GM21528 (cell line): ENCODE measurements around the gene EPS15.

ENCODE experiments used
- ATAC-seq: cut with Tn5 transposase; IDR thresholded peaks from one replicate; pipeline ENCODE4 v1.9.1; 2021; ENCODE audit warnings: mild to moderate bottlenecking, moderate library complexity; ENCODE audit not compliant: unreplicated experiment, low FRiP score

EPS15 gene

DNA sequence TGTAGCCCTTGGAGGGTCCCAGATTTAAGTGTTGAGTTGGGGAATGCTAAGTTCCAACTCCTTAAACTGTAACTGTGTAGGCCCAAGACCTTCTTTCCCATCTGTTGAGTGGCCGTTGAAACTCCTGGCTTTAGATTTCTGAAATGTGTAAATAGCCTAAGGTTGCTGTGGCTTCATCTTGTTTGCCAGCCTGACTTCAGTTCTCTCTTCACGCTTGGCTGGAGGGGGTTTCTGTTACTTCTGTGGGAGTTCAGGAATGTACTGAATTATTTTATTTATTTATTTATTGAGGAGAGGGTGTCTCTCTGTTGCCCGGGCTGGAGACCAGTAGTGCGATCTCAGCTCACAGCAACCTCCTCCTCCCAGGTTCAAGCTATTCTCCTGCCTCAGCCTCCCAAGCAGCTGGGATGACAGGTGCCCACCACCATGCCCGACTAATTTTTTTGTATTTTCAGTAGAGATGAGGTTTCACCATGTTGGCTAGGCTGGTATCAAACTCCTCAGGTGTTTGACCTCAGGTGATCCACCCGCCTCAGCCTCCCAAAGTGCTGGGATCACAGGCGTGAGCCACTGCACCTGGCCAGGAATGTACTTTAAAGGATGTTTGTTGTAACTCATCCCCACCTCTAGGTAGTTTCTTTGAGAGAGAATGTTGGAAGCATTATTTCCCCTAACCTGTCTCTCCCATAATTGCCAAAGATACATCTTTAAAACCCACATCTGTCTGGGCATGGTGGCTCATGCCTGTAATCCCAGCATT is 194.6 kb downstream of the EPS15 start:
- no peak for ATAC-seq

DNA sequence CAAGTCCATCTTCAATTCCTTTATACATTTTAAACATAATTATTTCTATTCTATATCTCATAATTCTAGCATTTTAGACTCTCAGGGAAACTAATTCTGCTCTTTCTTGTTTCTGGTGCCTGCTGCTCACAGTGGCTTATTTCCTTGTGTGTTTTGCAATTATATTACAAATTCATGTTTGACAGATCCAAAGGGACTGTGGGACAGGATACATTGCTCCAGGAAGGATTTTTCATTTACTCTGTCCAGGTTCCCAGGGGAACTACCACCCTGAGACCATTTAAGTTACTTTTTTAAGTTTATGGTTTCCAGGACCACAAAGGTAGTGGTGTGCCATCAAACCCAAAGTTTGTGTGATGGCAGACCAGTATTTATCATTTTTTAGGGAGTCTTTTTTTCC is 195.3 kb downstream of the EPS15 start:
- no peak for ATAC-seq

DNA sequence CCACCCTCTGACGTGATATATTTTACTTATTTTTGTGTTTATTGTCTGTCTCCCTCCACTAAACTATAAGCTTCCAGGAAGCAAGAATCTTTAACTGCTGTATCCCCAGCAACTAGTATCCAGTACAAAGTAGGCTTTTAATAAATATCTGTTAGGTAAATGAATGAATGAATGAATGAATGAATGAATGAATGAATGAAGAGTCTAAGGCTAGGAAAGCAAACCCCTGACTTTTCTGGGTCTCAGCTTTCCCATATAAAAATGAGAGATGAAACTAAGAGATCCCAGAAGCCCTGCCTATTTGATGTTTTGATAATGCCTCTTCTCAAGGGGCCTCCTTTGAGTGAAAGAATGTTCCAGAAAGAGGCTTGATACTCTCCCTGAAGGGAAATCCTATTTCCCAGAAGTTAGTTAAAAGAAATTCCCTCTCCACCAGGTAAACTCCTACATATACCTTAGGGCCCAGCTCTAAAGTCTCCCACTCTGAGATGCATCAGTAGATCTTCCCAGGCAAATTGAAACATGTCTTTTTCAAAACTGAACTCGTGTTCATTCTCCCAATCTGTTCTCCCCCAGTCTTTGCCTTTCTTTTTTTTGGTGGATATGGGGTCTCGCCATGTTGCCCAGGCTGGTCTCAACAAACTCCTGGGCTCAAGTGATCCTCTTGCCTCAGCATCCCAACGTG is 196.5 kb downstream of the EPS15 start:
- ATAC-seq = no peak

DNA sequence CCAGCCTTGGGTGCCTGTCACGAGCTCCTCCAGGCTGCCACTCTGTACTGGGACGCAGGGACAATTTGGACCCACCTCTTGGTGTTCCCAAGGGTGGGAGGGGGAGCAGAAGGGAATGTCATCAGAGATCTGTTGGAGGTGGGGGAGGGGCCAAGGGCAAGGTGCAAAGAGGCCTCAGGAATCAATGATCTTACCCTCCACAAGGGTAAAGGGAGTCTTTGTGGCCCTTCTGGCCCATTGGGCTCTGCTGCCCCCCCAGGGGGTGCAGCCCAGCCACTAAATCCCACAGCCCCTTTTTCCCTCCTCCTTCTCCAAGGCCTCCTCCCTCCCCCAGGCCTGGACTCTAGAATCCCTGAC is 197.2 kb downstream of the EPS15 start:
- ATAC-seq = no peak

DNA sequence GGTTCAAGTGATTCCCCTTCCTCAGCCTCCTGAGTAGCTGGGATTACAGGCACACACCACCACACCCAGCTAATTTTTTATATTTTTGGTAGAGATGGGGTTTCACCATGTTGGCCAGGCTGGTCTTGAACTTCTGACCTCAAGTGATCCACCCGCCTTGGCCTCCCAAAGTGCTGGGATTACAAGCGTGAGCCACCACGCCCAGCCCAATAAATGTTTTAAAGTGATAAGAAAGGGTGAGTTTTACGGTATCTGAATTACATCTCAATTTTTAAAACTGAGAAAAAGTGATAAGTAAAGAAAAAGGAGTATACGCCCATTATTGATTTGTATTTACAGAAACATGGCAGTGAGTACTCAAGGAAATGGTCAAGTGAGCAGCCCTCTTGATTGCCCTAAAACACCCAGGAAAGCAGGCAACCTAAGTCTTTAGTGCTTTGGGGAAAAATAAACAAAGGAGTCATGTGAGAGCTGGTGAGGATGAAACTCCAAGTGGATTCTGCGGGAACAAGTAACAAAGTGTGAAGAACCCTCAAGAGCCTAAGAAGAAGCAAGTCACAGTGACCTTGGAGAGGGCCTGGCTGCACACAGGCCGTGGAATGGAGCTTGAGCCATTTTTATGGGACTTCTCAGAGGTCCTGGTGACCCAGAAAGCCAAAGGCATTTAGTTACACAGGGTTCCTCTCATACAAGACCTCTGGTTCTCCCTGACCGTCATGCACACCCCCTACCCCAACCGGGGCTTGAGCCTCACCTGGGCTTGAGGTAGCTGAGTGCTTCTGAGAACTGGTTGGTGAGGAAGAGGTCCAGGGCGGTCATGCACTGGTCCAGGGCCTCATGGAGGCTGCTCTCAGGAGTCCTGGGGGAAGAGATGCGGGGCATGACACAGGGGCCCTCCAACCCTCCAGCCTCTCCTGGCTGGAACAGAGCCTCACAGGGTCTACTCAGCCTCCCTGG is 197.8 kb downstream of the EPS15 start:
- ATAC-seq = no peak

DNA sequence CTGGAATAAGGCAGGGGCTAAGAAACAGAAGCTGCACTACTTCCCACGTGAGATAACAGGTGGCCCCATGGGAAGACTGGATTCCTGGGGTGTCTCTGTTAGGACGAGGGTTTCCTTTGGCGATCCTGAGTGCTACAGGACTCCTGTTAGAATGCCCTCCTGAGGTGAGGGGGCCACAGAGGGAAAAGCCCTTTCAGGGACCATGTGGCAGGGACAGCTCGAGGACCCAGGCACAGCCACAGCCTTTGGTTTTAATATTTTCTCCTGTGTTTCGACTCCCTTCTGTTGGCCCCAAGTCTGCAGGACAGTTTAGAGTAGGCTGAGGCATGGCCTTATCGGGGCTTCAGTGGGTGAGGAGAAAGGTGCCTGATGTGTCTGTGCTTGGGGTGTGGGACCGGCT is 201.3 kb downstream of the EPS15 start:
- no peak for ATAC-seq

DNA sequence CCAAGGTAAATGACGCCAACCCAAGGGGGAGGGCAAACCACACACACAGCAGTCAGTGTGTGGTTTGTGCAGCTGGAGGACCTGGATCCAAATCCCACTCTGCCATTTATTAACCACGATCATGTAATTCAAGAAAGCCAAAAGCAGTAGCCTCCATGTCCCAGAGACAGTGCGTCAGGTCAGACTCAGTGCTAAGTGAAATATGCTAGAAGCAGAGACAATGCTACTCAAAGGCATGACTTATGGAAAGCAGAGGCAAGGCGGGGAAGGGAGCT is 202.3 kb downstream of the EPS15 start:
- ATAC-seq = no peak

DNA sequence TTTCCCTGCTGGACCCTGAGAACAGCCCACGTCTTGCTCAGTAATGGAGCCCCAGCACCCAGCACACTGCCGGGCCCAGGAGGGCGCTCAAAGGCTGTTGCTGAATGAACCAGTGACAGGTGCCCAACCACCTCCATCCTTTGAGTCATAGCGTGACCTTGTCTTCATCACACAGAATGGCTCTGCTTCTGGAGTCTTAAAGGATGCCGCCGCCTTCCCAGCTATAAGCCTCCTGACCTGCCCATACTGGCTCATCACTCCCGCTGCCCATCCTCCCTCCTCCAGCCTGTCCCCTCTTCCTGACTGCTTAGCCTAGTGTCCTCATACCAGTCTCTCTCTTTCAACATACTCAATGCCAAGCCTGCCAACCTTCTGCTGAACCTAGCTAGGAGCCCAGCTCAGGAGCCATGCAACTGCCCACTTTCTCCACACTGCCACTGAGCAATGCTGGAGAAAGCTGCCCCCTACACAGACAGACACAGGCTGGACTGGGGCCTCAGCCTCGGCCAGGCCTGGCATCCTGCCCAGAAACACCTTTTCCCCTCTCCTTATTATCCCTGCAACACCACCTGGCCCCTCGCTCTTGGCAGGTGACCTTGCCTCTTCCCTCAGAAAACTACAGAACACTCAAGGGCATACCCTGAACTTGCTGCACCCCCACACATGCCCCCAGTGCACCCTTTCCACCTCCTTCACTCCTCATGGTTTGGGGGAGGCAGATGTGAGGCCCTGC is 202.8 kb downstream of the EPS15 start:
- no peak for ATAC-seq

DNA sequence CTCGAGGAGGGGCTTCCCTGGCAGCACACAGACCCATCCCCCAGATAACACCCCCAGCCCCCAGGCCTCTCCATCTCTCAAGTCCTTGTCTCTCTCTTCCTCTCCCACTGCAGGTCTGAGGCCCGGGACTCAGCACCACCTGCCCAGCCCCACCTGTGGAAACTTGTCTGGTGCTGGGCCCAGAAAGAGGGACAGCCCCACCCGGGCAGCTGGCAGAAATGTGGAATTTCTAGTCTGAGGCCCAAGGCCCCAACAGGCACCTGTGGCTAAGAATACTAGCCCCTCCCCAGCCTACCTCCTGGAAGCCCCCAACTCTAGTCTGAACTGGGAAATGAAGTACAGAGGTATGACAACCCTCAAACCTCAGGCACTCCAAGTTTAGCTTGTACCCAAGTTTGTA is 204.1 kb downstream of the EPS15 start:
- ATAC-seq = no peak

DNA sequence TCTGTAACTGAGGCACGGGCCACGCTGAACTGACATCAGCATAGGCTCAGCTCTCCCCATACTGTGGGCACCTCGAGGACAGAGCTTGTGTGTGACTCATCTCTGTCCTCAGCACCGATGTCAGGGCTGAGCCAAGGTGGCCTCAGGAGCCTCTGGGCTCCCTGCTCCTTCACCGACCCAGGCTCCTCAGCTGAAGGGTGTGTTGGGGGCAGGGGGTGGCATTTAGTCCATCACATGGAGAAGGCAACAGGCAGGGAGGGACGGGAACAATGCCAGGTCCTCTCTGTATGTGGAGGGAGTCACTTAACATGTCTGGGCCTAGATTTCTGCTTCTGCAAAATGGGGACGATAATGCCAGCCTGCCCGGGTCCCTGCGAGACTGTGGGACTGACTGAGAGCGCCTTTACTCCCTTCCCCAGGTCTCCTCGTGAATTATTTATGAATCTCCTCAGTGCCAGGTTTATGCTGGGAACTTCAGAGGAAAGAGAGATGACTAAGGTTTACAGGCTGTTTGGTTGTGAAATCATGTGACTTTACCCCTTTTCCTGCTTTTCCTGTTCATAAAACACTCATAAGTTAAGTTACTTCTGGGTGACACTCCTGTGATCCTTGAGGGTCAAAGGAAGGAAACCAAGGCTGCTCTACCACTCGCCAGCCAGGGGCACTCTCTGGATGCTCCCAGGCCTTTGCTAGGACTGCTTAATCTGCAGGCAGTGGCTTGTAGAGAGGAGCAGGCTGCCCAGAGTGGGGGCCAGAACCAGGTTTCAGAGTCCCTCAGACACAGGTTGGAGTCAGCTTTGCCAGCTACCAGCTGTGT is 204.9 kb downstream of the EPS15 start:
- no peak for ATAC-seq

DNA sequence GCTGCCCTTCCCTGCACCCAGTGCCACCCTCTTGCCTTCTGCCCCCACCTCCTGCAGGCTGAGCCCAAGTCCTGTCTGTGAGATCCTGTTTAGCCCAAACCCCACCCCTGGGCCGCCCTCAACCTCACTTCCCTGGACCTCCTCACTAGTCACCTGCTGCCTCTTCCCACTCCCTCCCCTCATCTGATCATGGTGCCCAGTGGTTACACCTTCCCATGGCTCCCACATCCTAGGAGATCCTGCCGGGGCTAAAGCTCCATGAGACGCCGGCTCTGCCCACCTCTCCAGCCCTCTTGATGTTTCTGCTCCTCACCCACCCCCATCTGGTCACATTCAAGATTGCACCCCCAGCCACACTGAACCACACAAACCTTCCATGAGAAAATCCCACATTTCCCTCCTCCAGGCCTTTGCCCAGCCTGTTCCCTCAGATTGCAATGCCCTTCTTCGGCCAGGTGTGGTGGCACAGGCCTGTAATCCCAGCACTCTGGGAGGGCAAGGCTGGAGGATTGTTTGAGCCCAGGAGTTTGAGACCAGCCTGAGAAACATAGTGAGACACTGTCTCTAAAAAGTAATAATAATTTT is 205.7 kb downstream of the EPS15 start:
- ATAC-seq = no peak

DNA sequence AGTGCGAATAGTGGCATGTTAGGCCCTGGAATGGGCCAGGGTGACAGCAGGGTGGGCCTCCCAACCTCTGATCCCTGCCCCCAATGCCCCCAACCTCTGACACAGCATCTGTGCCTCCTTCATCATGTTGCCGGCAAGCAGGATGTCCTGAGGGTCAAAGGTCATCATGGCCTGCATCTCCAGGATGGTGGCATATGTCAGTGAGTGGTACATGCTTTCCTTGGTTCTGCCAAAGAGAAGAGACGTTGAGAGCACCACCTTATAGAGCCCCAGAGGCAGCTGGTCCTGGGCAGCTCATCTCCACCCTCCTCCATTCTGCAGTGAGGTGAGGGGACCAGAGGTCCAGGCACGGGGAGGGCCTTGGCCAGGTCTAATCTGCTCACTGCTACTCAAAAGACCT is 206.3 kb downstream of the EPS15 start:
- ATAC-seq = no peak

DNA sequence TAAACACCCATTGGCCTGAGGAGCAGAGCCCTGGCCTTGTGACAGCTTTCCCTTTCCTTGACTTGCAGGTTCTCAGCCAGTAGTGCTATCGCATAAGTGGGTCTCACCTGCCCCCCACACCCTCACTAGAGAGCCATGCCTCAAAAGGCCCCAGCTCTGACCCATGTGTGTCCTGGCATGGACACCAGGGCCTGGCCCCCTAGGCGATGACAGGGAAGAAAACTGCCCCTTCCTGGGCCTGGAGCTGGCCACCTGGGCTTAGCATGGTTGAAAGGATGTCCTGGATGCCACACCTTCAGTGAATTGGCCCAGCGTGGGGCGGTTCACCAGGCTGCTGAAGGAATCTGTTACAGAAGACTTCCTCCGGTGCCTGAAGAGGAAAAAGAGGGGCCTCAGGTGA is 207.2 kb downstream of the EPS15 start:
- ATAC-seq = no peak

DNA sequence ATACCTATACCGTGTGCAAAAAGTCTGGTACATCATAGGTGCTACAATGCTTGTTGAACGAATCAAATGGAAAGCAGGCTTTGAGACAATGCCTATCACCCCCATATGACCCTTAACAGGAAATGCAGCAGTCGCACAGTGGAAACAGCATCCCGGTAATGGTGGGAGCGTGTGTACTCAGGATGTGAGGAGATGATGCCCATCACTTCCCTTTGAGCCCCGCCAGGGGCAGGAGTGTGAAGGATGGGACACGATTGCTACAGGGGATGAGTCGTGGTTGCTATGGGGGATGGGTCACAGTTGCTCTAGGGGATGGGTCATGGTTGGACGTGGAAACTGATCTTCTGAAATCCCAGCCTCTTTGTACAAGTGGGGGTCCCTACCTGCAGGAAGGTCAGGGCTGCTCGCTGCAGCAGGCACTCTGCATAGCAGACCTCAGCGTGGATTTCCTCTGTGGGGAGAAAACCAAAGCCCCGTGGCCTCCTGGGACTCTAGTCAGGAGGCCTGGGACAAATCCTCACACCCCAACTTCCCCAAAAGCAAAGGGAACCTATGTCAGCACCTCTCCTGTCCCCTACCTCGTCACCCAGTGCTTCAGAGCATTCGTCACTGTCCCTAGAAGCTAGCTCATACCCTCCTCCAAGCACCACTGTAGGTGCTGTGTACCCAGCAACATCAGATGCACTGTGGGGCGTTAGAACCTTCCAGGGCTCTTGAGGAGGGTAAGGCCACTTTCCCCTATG is 208.0 kb downstream of the EPS15 start:
- ATAC-seq = no peak

DNA sequence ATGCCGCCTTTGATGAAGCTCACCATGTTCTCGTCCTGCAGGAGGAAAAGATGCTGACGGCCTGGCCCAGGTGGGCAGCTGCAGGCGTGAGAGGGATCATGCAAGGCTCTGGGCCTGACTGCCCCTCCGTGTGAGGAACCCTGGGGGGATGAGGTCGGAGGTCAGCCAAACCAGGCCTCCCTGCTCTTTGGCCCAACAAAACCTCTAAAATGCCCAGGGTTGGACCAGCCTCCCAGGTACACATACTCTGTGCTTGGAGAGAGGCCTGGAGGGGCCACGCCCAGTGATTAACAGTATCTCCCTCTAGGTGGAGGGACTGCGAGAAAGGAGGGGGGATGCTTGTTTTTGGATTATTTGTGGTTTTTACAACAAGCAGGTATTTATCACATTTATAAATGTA is 209.8 kb downstream of the EPS15 start:
- ATAC-seq = no peak

DNA sequence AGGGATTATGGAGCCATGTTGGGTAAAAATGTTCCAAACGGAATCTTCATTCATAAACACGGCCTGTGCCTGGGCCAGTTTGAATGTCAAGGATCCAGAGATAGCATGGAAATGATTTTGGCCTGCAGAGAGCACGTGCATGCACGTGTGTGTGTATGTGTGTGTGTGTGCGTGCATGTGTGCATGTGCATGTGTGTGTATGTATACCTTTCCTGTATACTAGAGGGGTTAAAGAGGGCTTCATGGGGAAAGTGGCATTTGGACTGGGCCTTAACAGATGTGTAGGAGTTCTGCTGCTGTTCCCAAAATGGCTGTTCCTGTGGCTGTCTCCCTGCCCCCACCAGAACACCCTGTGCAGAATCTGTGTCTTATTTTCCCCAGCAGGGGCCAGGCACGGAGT is 210.4 kb downstream of the EPS15 start:
- no peak for ATAC-seq

DNA sequence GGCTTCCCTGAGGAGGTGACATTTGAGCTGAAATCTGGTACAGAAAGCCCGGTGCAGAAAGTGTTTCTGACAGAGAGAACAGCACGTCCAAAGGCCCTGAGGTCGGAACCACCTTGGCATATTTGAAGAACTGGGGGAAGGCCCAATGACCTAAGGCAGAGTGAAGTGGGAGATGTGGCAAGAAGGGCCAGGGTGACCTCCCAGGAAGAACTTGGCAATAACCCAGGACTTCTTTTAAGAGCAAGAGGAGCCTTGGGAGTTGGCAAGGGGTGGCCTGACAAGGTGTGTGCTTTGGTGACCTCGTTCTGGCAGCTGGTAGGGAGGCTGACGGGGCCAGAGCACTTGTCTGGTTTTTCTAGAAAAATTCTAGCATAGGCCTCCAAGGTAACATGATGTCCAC is 212.1 kb downstream of the EPS15 start:
- ATAC-seq = no peak

DNA sequence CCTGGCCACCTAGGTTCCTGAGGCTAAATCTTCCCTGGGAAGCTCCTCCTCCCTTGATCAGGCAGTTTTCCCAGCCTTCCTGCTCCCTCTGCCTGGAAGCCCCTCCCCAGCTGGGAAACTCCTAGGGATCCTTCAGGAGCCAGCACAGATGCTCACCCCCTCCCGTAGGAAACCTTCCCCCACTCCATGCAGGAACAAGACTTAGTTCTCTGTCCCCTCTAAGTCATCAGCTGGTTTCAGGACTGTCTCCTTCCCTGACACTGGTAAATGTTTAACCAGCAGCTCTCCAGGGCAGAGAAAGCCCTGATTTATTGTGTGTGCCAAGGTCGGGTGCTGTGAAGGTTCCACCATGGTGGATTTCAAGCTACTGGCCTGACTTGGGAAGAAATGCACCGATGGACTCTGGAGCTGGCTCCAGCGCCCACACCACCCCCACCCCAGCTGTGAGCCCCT is 213.7 kb downstream of the EPS15 start:
- no peak for ATAC-seq

DNA sequence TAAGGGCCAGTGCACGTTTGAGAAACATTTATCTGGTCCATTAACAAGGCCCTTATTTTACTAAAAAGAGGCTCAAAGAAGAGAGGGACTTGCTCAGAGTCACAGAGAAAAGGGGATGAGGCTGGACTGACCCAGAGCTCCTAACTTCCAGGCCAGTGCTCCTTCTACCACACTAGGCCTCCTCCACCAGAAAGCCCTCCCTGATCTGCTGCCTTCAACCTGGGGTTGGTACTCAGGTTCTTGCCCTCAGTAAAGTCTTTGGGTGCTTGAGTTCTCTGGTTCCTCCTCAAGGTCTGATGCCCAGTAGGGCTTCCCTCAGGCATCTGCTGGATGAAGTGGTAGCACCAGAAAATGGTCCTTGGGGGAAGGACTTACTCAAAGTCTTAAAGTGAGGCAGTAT is 214.7 kb downstream of the EPS15 start:
- ATAC-seq = no peak
